UCSD-AML1 (cell line): ENCODE measurements around the gene NRBF2.

Experiments used
- DNase-seq: peaks from one replicate; lab custom pipeline; 2025; ENCODE audit not compliant: unreplicated experiment; lab: John Stamatoyannopoulos, UW

The NRBF2 gene

DNA sequence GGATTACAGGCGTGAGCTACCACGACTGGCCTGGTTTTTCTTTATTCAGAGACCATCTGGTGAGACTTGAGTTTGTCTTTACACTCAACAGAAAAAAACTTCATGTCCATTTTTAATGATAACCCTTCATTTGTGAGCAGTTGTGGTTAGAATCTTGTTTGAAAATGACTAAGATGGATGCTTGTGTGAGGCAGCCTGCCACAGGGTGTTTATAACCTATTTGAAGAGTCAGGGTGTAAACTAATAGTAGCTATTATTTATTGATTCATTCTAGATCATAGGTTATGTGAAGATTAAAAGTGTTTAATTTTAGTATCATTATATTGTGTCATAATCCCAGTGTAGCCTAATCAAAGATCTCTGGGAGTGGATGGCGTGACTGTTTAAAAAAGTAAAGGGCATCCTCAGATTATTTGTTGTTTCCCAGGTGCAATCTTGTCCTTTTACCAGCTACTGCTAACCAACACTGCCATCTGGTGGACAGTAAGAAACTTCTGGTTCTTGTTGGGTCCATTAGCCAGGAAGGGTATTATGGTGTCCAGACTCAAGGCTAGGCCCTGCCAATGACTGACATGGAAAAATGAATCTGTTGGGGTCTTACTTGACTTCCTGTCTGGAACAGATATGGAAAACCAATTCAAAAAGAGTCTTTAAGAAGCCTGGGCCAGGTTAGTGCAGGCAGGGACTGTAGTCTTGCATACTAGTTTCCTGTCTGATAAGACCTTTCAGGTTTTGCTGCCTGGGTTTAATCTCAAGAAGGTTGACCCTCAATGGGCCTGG, 24.9 kb downstream of the NRBF2 start:
- no peak for DNase-seq

GRCh38 chr10:63161592-63161991, 28.5 kb downstream of the NRBF2 start:
- DNase-seq, result no peak

DNA sequence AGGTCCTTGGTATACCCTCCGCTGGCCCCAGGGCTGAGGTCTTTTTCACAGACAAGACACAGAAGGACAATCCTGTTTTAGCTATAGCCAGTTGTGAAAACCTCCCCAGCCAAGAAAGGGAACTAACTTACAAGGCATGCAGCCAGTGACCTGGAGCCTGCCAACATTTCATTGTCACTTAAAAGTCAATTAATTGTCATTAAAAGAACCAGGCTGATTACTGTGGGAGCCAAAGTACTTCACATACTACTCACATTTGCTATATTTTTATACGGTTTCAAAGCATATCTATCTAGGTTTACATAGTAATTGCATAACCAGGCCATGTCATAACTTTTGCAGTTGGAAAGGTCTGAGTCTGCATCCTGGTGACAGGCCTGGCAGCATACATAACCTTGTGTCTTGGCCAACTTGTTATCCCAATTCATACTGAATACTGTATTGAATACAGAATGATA, 31.1 kb downstream of the NRBF2 start:
- DNase-seq, result no peak

GRCh38 chr10:63165249-63165648, 32.1 kb downstream of the NRBF2 start:
- no peak for DNase-seq

GRCh38 chr10:63166742-63167258, 33.7 kb downstream of the NRBF2 start:
- no peak for DNase-seq

GRCh38 chr10:63168821-63169462, 35.8 kb downstream of the NRBF2 start:
- no peak for DNase-seq

- DNase-seq, result no peak
These were observed 36.5 kb downstream of the NRBF2 start for GRCh38 chr10:63169624-63170023.

DNA sequence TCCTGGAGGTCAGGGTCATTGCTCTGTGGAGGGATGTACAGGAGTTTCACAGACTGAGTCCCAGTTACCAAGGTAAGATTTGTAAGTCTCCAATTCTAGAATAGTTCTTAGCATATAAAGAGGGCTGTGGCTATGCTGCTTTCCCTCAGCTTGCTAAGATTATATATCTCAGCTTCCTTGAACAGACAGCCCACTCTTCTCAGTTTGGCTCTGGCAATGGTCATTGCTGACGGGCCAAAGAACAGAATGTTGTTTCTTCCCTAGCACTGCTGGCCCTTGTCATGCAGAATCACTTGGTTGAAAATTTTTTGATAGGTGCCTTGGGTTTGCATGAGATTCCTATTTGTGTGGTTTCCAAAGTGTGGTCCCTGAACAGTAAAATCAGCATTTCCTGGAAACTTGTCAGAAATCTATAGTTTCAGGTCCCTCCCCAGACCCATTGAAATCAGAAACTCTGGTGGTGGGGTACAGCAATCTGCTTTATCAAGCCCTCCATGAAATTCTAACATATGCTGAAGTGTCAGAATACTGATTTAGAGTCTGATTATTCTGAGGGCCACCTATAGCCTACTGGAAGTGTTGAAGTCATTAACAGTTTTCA, 38.2 kb downstream of the NRBF2 start:
- DNase-seq, result no peak

- no peak for DNase-seq
These were observed 38.8 kb downstream of the NRBF2 start for GRCh38 chr10:63171926-63172325.

DNA sequence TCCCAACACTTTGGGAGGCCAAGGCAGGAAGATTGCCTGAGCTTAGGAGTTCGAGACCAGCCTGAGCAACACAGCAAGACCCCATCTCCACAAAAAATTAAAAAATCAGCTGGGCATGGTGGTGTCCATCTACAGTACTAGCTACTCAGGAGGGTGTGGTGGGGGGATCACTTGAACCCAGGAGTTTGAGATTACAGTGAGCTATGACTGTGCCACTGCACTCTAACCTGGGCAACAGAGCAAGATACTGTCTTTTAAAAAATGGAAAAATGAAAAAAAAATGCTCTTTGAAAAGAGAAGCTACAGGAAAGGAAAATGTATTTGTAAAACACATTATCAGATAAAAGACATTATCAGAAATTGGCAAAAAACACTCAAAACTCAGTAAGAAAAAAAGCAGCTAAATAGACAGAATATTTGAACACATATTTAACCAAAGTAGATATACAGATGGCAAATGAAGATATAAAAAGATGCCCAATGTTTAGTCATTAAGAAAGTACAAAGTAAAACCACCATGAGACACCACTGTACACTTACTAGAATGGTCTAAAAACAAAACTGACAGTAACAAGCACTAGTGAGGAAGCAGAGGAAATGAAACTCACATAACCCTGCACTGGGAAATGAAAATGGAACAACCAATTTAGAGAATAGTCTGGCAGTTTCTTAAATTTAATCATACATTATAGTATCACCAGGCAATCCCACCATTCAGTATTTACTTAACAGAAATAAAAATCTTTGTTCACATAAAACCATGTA, 40.5 kb downstream of the NRBF2 start:
- no peak for DNase-seq

DNA sequence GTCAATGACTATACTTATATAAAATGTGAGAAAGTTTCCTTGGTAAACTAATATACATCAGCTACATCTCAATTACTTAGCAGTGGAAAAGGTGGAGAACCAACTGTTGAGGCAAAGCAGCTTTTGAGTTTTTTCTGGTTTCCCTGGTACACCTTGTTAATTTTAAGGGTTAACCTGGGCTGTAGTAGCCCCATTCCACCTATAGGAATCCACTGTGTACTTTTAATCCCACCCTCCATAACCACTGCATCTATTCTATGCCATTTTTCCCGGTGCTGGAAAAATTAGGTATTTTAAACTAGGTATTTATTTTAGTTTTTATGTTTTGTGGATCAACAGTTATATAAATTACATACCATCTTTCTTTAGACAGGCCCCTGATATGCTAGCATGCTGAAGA, 42.4 kb downstream of the NRBF2 start:
- no peak for DNase-seq

- DNase-seq, result no peak
These were observed 59.7 kb downstream of the NRBF2 start for GRCh38 chr10:63192826-63193225.

GRCh38 chr10:63197344-63198092, 64.4 kb downstream of the NRBF2 start:
- DNase-seq, result no peak

GRCh38 chr10:63199716-63200115, 66.6 kb downstream of the NRBF2 start:
- no peak for DNase-seq

- DNase-seq, result no peak
These were observed 67.3 kb downstream of the NRBF2 start for GRCh38 chr10:63200431-63200830.

DNA sequence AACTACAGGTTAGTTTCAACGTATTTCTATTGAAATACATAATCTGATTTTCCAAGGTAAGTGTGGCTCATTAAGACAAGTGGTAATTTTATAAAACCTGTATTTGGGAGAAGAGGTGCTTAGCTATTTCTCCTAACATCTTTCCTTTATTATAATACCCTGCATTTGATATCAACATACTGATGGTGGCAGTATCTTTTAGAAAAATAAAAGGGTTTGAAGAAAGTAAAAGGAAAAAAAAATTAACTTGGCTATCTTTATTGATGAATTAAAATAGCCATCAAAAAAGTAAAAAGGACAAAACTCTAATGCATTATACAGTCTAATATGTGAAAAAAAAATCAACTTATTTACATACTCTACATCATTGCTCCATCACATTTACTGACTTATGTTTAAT, 68.0 kb downstream of the NRBF2 start:
- no peak for DNase-seq
